Transverse colon (tissue), 4 donors: ENCODE results near the gene DGKG. TPM values are rescaled to one million over a fixed set of nuclear protein-coding genes. Genes with fewer than 3 reads are reported as not detected.

ENCODE experiments used
- DNase-seq: peaks from one replicate; pipeline ENCODE4 v3.0.0-alpha.2; 2019
- H3K27ac ChIP-seq, 4 donors: fragments of 200-600 bp; sonication (generic); 2 replicates each; pipeline ENCODE4 v1.5.1; 2016 to 2018; ENCODE audit warnings: inconsistent platforms in 4 of 4
- H3K27me3 ChIP-seq: fragments of 200-600 bp; sonication (generic); 2 replicates; pipeline ENCODE4 v1.5.1; 2017; ENCODE audit warnings: inconsistent platforms
- H3K36me3 ChIP-seq, 4 donors: fragments of 200-600 bp; sonication (generic); 2 replicates each; pipeline ENCODE4 v1.5.1; 2017 to 2019; ENCODE audit warnings: inconsistent platforms in 4 of 4
- H3K4me1 ChIP-seq, 4 donors: fragments of 200-600 bp; sonication (generic); 2 replicates each; pipeline ENCODE4 v1.5.1; 2017 to 2020; ENCODE audit warnings: inconsistent platforms in 4 of 4
- H3K4me3 ChIP-seq, 4 donors: fragments of 200-600 bp; sonication (generic); 1 replicate in 1 of 4; 2 replicates in 3 of 4; pipeline versions ENCODE4 v1.5.1 to v1.6.1; 2017 to 2019; ENCODE audit warnings: inconsistent platforms in 4 of 4
- H3K9me3 ChIP-seq, 2 donors: fragments of 200-600 bp; sonication (generic); 2 replicates each; pipeline ENCODE4 v1.5.1; 2017 to 2019; ENCODE audit warnings: inconsistent platforms in 2 of 2
- CTCF ChIP-seq, 5 experiments: fragments of 200-600 bp in 3 of 5; fragments of 450-650 bp in 2 of 5; sonication (generic) in 3 of 5; IDR thresholded peaks; 1 replicate in 2 of 5; 2 replicates in 3 of 5; pipeline ENCODE4 v1.5.1; 2016 to 2017; ENCODE audit warnings: antibody characterized with exemption in 5 of 5, inconsistent platforms in 3 of 5, mild to moderate bottlenecking in 2 of 5, moderate library complexity in 1 of 5
- EP300 ChIP-seq: sonication (generic); formaldehyde crosslinking; IDR thresholded peaks from one replicate; pipeline ENCODE4 v1.6.1; 2017; ENCODE audit warnings: antibody characterized with exemption, low read depth
- POLR2A ChIP-seq: fragments of 450-650 bp; IDR thresholded peaks from one replicate; pipeline ENCODE4 v1.6.1; 2016; ENCODE audit warnings: antibody characterized with exemption, mild to moderate bottlenecking, moderate library complexity
- POLR2AphosphoS5 ChIP-seq, 3 donors: sonication (generic); formaldehyde crosslinking; IDR thresholded peaks; one replicate each; pipeline ENCODE4 v1.6.1; 2016; ENCODE audit warnings: antibody characterized with exemption in 3 of 3
- WGBS, 2 donors: methylation state at CpG; one replicate each; pipeline ENCODE4 v1.1.5; 2018; ENCODE audit warnings: low coverage in 1 of 2; 5-methylcytosine and 5-hydroxymethylcytosine counted together
- in situ Hi-C, 4 donors: fragments of 200-750 bp; cut with MboI; loops; one replicate each; pipeline versions ENCODE4 v1.15.0 to v1.15.1; 2017; ENCODE audit warnings: low sequenced_read_pairs in 3 of 4, low pct_ligation_motif_present in 1 of 4, low pct_unique_long_range_greater_than_20kb in 1 of 4
- intact Hi-C: fragments of 100-400 bp; cut with DNase I; formaldehyde crosslinking; loops from one replicate; pipeline ENCODE4 v1.15.1; 2023; ENCODE audit warnings: low total_unique reads
- total RNA-seq, 4 donors: library from RNA; depleted of rRNA; stranded (reverse); fragments of >200 nt; gene quantifications; one replicate each; pipeline ENCODE4 v1.1.0, GENCODE V29; 2016

DGKG gene
- total RNA-seq, 4 donors from 2014 or later: 1.00 to 2.9 (median 1.8) TPM

DNA sequence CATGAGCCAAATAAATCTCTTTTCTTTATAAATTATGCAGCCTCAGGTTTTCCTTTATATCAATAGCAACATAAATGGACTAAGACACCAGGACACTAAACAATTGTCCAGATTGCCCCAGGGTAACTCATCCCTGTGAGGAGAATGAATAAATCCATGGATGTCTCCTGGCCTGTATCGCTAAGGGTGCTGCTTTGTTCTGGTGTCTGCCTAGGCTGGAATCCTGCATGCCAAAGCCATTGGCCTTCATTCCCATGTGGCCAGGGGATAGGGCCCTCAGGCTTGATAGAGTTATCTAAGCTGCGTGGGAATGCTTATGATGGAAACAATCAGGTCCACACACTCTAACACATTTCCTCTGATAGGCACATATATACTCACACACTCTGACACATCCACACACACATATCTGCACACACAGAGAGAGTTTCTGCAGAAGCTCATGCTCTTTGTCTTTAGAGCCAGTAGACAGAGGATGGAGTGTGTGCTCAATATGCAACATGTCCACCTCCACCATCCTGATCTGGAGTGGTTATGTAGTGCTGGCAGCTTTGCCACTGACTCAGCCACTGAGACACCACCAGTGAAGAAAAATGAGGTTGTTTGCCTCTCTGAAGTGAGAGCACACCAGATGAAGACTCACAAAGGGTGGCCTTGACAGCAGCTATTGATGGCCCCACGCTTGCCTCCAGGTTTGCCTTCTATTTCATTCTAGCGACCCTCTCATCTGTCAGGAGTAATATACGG lies 24.0 kb upstream of the DGKG start:
- Histone ChIP-seq H3K4me3 (no peak overlapping the region), H3K27ac (no peak overlapping the region), H3K4me1 (peaks cover 6 to 20% (median 17%) of the 10 kb centered on the region in 4 donors), H3K27me3 (no peaks in the 10 kb centered on the region), H3K36me3 (no peaks in the 10 kb centered on the region), H3K9me3 (no peaks in the 10 kb centered on the region)
- in situ Hi-C loops (no loop called here), intact Hi-C loops (no loop called here)
- DNase-seq: no peak
- TF ChIP-seq CTCF (IDR thresholded peaks at IDR 0.05) (no peak), POLR2AphosphoS5 (IDR thresholded peaks at IDR 0.05) (no peak), EP300 (no peak)
- WGBS, 2 donors: 70 to 89% methylated on average over 3 to 5 of the region's 5 CpGs

DNA sequence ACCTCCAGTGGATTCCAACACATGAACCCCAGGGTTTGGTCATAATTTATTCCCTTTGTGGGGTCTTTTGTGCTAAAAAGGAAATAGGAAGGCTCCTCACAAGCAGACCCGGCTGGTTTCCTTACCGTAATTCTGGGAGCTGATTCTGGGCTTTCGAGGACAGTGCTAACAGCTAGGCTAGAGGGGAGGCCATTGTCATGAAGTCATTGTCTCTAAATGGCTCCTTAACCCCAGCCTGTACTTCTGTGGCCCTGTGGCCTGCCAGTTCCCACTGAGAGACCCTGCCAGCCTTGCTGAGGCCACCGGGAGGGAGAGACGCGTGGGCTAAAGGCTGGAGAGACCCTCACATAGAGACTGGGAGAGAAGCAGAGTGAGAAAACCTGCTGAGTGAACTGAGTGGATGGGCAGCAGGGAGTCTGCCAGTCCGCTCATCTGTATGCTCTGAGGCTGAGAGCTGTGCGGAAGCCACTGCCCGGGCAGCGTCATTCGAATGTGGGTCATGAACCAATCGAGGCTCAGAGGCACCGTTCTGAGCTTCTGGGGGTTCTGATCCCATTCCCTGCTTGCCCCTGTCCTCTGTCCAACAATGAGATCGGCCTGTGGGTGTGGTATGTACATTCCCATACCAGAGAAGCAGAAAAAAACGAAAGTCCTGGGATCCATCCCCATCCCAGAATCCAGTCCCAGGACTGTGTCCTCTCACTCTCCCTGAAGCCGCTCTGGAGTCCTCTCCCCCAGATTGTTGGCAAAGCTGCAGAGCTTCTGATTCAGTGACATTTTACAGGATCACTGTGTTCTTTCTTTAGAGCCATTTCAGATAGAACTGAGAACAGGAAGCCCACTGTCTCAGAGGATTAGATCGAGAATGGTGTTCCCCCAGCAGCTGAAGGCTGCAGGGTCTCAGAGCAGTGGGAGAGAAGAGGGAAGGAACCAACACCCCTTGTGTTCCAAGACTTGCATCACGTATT lies 21.3 kb upstream of the DGKG start:
- DNase-seq: no peak
- Histone ChIP-seq H3K9me3 (no peaks in the 10 kb centered on the region), H3K4me3 (no peak overlapping the region), H3K4me1 (peaks cover 6 to 20% (median 17%) of the 10 kb centered on the region in 4 donors), H3K27me3 (no peaks in the 10 kb centered on the region), H3K27ac (peak overlapping the region in 1 of 4 donors; percentile 47), H3K36me3 (no peaks in the 10 kb centered on the region)
- in situ Hi-C loops: no loop called here
- TF ChIP-seq EP300: no peak
- no peak for TF ChIP-seq POLR2A
- no peak for TF ChIP-seq POLR2AphosphoS5 (IDR thresholded peaks at IDR 0.05)
- no peak for TF ChIP-seq CTCF (IDR thresholded peaks at IDR 0.05)
- 58 to 82% methylated on average over 7 to 18 of the region's 18 CpGs for WGBS, 2 donors
- intact Hi-C loops: no loop called here

DNA sequence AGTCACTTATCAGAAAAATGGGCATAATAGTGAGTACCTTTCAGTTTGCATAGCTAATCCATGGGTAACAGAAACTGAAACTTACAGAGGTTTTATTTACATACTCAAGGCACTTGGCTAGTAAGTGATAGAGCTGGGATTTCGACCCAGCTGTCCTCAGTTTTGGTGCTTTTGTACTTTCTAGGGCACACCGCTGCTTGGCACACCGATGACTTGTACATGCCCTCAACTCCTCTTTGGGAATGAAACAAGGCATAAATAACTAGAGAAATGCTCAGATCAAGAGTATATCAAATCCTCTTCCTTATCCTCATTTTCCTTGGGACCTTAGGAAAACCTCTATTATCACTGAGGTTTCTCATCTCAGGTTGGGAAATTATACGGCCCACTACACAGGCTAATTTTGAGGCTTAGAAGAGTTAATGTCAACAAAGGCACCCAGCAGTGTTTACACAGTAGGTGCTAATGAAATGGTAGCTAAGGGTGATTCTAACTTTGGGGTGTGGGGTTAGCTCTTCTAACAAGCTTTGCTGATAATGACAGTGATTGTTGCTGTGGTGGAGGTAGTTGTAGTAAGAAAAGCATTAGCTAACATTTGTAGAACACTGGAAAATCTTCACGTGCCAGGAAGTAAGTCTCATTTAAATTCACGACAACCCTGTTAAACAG lies 20.3 kb upstream of the DGKG start:
- no peaks in the 10 kb centered on the region for H3K9me3 ChIP-seq
- no peak overlapping the region for H3K4me3 ChIP-seq
- intact Hi-C loops: no loop called here
- H3K27ac ChIP-seq: peak overlapping the region in 3 of 4 donors; percentile 5 to 24 (median 10)
- H3K4me1 ChIP-seq: peaks cover 6 to 20% (median 17%) of the 10 kb centered on the region in 4 donors
- TF ChIP-seq CTCF (IDR thresholded peaks at IDR 0.05): no peak
- TF ChIP-seq POLR2A: no peak
- 48% methylated on average over 2 to 6 of the region's 6 CpGs for WGBS, 2 donors
- no peaks in the 10 kb centered on the region for H3K27me3 ChIP-seq
- H3K36me3 ChIP-seq: no peaks in the 10 kb centered on the region
- in situ Hi-C loops: no loop called here
- DNase-seq: no peak
